HCT116 (cell line): ENCODE data around the gene EVA1A.

Experiments
- CEBPB ChIP-seq: IDR thresholded peaks from 2 replicates; pipeline ENCODE4 v1.6.1; 2012; ENCODE audit warnings: low read depth
- CTCF ChIP-seq, 3 experiments: fragments of 200-600 bp in 1 of 3; sonication (generic) in 1 of 3; IDR thresholded peaks in 2 of 3; conservative IDR thresholded peaks in 1 of 3; 2 replicates each; pipeline ENCODE4 v1.5.1; 2012 to 2017; ENCODE audit warnings: low read depth in 2 of 3, low read length in 2 of 3, antibody characterized with exemption in 1 of 3, borderline replicate concordance in 1 of 3, control low read depth in 1 of 3, mild to moderate bottlenecking in 1 of 3, mixed read lengths in 1 of 3, mixed run types in 1 of 3, moderate library complexity in 1 of 3; ENCODE audit not compliant: insufficient read depth in 1 of 3
- EGR1 ChIP-seq: IDR thresholded peaks from 2 replicates; pipeline ENCODE4 v1.6.1; 2012; ENCODE audit warnings: low read depth
- EZH2 ChIP-seq: fragments of 200-600 bp; sonication (generic); IDR thresholded peaks from 2 replicates; pipeline ENCODE4 v1.6.1; 2017; ENCODE audit warnings: antibody characterized with exemption, mixed run types
- FOSL1 ChIP-seq: IDR thresholded peaks from 2 replicates; pipeline ENCODE4 v1.6.1; 2012; ENCODE audit warnings: low read depth
- JUND ChIP-seq: IDR thresholded peaks from 2 replicates; pipeline ENCODE4 v1.6.1; 2012
- MAX ChIP-seq: IDR thresholded peaks from 2 replicates; pipeline ENCODE4 v1.6.1; 2012
- POLR2A ChIP-seq: IDR thresholded peaks from 2 replicates; pipeline ENCODE4 v1.7.0; 2011; ENCODE audit warnings: borderline replicate concordance; ENCODE audit not compliant: insufficient read depth, insufficient read length; ENCODE audit errors: extremely low read depth
- POLR2AphosphoS5 ChIP-seq: IDR thresholded peaks from 2 replicates; pipeline ENCODE4 v1.6.1; 2011; ENCODE audit warnings: mild to moderate bottlenecking, low read depth, low read length, moderate library complexity
- RAD21 ChIP-seq: IDR thresholded peaks from 2 replicates; pipeline ENCODE4 v1.6.1; 2012; ENCODE audit warnings: low read depth, mild to moderate bottlenecking
- SIN3A ChIP-seq: IDR thresholded peaks from 2 replicates; pipeline ENCODE4 v1.6.1; 2012; ENCODE audit warnings: low read depth
- SRF ChIP-seq: IDR thresholded peaks from 2 replicates; pipeline ENCODE4 v1.6.1; 2012; ENCODE audit warnings: low read depth
- YY1 ChIP-seq: IDR thresholded peaks from 2 replicates; pipeline ENCODE4 v1.6.1; 2011; ENCODE audit warnings: low read length, low read depth, moderate library complexity, mild to moderate bottlenecking; ENCODE audit not compliant: insufficient replicate concordance; ENCODE audit errors: extremely low read depth
- TF ChIP-seq, protein P1 (sequence below): IDR thresholded peaks from 2 replicates; pipeline ENCODE4 v1.6.1; 2012; ENCODE audit warnings: low read depth

GRCh38 chr2:75564026-75564688 lies 3.4 kb upstream of the EVA1A start:
- TF ChIP-seq CTCF (IDR thresholded peaks at IDR 0.05 in 2 of 3, conservative IDR thresholded peaks at IDR 0.05 in 1 of 3; ENCODE audit: borderline replicate concordance in 1 of 3, insufficient read depth in 1 of 3, low read depth in 2 of 3, low read length in 2 of 3) = no peak
- no peak for TF ChIP-seq POLR2A
- TF ChIP-seq EZH2 = no peak
- TF ChIP-seq CEBPB = no peak
- TF ChIP-seq SRF = no peak
- no peak for TF ChIP-seq MAX
- TF ChIP-seq FOSL1 = no peak
- TF ChIP-seq SIN3A = no peak
- TF ChIP-seq, protein P1, sequence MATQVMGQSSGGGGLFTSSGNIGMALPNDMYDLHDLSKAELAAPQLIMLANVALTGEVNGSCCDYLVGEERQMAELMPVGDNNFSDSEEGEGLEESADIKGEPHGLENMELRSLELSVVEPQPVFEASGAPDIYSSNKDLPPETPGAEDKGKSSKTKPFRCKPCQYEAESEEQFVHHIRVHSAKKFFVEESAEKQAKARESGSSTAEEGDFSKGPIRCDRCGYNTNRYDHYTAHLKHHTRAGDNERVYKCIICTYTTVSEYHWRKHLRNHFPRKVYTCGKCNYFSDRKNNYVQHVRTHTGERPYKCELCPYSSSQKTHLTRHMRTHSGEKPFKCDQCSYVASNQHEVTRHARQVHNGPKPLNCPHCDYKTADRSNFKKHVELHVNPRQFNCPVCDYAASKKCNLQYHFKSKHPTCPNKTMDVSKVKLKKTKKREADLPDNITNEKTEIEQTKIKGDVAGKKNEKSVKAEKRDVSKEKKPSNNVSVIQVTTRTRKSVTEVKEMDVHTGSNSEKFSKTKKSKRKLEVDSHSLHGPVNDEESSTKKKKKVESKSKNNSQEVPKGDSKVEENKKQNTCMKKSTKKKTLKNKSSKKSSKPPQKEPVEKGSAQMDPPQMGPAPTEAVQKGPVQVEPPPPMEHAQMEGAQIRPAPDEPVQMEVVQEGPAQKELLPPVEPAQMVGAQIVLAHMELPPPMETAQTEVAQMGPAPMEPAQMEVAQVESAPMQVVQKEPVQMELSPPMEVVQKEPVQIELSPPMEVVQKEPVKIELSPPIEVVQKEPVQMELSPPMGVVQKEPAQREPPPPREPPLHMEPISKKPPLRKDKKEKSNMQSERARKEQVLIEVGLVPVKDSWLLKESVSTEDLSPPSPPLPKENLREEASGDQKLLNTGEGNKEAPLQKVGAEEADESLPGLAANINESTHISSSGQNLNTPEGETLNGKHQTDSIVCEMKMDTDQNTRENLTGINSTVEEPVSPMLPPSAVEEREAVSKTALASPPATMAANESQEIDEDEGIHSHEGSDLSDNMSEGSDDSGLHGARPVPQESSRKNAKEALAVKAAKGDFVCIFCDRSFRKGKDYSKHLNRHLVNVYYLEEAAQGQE = no peak
- TF ChIP-seq YY1 = no peak
- TF ChIP-seq RAD21 = no peak
- TF ChIP-seq EGR1 = no peak
- no peak for TF ChIP-seq POLR2AphosphoS5
- TF ChIP-seq JUND = no peak
